Measurements from ENCODE around the gene WHRN.

DNA sequence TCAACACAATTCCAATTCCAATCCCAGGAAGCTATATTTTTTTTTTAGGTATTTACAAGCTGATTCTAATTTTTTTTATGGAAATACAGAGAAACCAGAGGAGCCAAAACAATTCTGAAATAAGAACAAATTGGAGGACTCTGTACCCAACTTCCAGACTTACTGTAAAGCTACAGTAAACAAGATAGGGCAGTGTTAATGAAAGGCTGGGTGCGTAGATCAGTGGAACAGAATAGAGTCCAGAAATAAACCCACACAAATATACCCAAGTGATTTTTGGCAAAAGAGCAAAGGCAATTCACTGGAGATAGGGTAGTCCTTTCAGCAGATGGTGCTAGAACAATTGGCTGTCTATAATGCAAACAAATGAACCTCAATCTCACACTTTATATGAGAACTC lies 50.6 kb downstream of the WHRN start:
- TF ChIP-seq, protein P1, sequence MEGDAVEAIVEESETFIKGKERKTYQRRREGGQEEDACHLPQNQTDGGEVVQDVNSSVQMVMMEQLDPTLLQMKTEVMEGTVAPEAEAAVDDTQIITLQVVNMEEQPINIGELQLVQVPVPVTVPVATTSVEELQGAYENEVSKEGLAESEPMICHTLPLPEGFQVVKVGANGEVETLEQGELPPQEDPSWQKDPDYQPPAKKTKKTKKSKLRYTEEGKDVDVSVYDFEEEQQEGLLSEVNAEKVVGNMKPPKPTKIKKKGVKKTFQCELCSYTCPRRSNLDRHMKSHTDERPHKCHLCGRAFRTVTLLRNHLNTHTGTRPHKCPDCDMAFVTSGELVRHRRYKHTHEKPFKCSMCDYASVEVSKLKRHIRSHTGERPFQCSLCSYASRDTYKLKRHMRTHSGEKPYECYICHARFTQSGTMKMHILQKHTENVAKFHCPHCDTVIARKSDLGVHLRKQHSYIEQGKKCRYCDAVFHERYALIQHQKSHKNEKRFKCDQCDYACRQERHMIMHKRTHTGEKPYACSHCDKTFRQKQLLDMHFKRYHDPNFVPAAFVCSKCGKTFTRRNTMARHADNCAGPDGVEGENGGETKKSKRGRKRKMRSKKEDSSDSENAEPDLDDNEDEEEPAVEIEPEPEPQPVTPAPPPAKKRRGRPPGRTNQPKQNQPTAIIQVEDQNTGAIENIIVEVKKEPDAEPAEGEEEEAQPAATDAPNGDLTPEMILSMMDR (IDR thresholded peaks at IDR 0.05; ENCODE audit: insufficient read depth, low read length, poor library complexity, severe bottlenecking): no peak
- TF ChIP-seq EZH2phosphoT487 (conservative IDR thresholded peaks at IDR 0.05; ENCODE audit: low read length): no peak
